Testis (tissue), 3 donors: Measurements from ENCODE around the gene CDK5RAP3. TPM values are rescaled to one million over a fixed set of nuclear protein-coding genes. Genes with fewer than 3 reads are reported as not detected.
"Not testable (repeated sequence)": the region's sequence is repeated elsewhere in the genome, so short reads cannot be mapped to it uniquely, and the experiment has no call there.

ENCODE experiments used
- DNase-seq: peaks from one replicate; pipeline ENCODE4 v3.0.0-alpha.2; 2019
- H3K27ac ChIP-seq, 2 donors: fragments of 200-600 bp; sonication (generic); one replicate each; pipeline ENCODE4 v1.5.1; 2019
- H3K27me3 ChIP-seq: fragments of 200-600 bp; sonication (generic); one replicate; pipeline ENCODE4 v1.5.1; 2019
- H3K36me3 ChIP-seq: fragments of 200-600 bp; sonication (generic); one replicate; pipeline ENCODE4 v1.5.1; 2017; ENCODE audit warnings: low read depth; ENCODE audit errors: missing control alignments
- H3K4me1 ChIP-seq: fragments of 200-600 bp; sonication (generic); one replicate; pipeline ENCODE4 v1.5.1; 2019
- H3K4me3 ChIP-seq, 2 donors: fragments of 200-600 bp; sonication (generic); one replicate each; pipeline ENCODE4 v1.5.1; 2017 to 2019
- H3K9me3 ChIP-seq: fragments of 200-600 bp; sonication (generic); one replicate; pipeline ENCODE4 v1.5.1; 2017
- CTCF ChIP-seq, 3 experiments: fragments of 450-650 bp in 2 of 3; fragments of 200-600 bp in 1 of 3; sonication (generic) in 1 of 3; IDR thresholded peaks; one replicate each; pipeline ENCODE4 v1.5.1; 2016 to 2019; ENCODE audit warnings: antibody characterized with exemption in 3 of 3, mild to moderate bottlenecking in 2 of 3, moderate library complexity in 1 of 3
- POLR2A ChIP-seq: fragments of 450-650 bp; IDR thresholded peaks from one replicate; pipeline ENCODE4 v1.6.1; 2017; ENCODE audit warnings: antibody characterized with exemption, mild to moderate bottlenecking, moderate library complexity
- WGBS, 2 donors: methylation state at CpG; one replicate each; pipeline ENCODE4 v1.1.5; 2018; 5-methylcytosine and 5-hydroxymethylcytosine counted together
- intact Hi-C: fragments of 100-400 bp; cut with DNase I; formaldehyde crosslinking; loops from one replicate; pipeline ENCODE4 v1.15.1; 2023; ENCODE audit warnings: low total_unique reads
- polyA plus RNA-seq: library from polyadenylated mRNA; stranded (reverse); fragments of 350-450 nt; fragmentation: Illumina TruSeq; extraction: RNeasy Lipid Tissue Mini Kit (QIAGEN cat#74804); gene quantifications from one replicate; pipeline ENCODE4 v1.2.3, GENCODE V29; 2014; ENCODE audit warnings: low read depth, low replicate concordance; ENCODE audit not compliant: insufficient read depth
- total RNA-seq, 2 donors: library from RNA; depleted of rRNA; stranded (reverse); fragments of >200 nt; gene quantifications; one replicate each; pipeline ENCODE4 v1.2.3, GENCODE V29; 2016

CDK5RAP3 gene
- total and polyA plus RNA-seq, 3 donors from 2014 or later, result 192 to 281 (median 221) TPM

- 63 to 65% methylated on average over 11 of the region's 11 CpGs for WGBS, 2 donors
These were observed 12.7 kb downstream of the CDK5RAP3 start for GRCh38 chr17:47983492-47984223.

GRCh38 chr17:47986520-47986919, 15.6 kb downstream of the CDK5RAP3 start:
- WGBS, 2 donors, result 80 to 84% methylated on average over 5 of the region's 5 CpGs
- Histone ChIP-seq H3K27me3 (no peaks in the 10 kb centered on the region), H3K9me3 (no peaks in the 10 kb centered on the region), H3K36me3 (no peaks in the 10 kb centered on the region), H3K4me1 (no peaks in the 10 kb centered on the region), H3K4me3 (no peak overlapping the region), H3K27ac (no peak overlapping the region)
- TF ChIP-seq POLR2A, result no peak
- TF ChIP-seq CTCF (IDR thresholded peaks at IDR 0.05), result no peak
- intact Hi-C loops, result no loop called here
- DNase-seq, result no peak

More at GRCh38 chr17:47983492-47984223, 12.7 kb downstream of the CDK5RAP3 start:
- Histone ChIP-seq H3K27ac (no peak overlapping the region), H3K4me1 (no peaks in the 10 kb centered on the region), H3K9me3 (no peaks in the 10 kb centered on the region), H3K36me3 (no peaks in the 10 kb centered on the region), H3K27me3 (no peaks in the 10 kb centered on the region), H3K4me3 (no peak overlapping the region)
- intact Hi-C loops, result no loop called here
- no peak for DNase-seq
- no peak for TF ChIP-seq POLR2A
- TF ChIP-seq CTCF (IDR thresholded peaks at IDR 0.05), result no peak

- intact Hi-C loops, result no loop called here
- H3K36me3 ChIP-seq, result no peaks in the 10 kb centered on the region
- 65 to 76% methylated on average over 17 of the region's 17 CpGs for WGBS, 2 donors
- no peak overlapping the region for H3K27ac ChIP-seq
- no peaks in the 10 kb centered on the region for H3K27me3 ChIP-seq
- no peak overlapping the region for H3K4me3 ChIP-seq
- TF ChIP-seq CTCF (IDR thresholded peaks at IDR 0.05), result no peak
- TF ChIP-seq POLR2A, result no peak
- H3K9me3 ChIP-seq, result no peaks in the 10 kb centered on the region
- H3K4me1 ChIP-seq, result no peaks in the 10 kb centered on the region
- no peak for DNase-seq
These were observed 16.4 kb downstream of the CDK5RAP3 start for GRCh38 chr17:47987240-47987835.

- DNase-seq, H3K27ac ChIP-seq, H3K27me3 ChIP-seq, H3K9me3 ChIP-seq, H3K4me3 ChIP-seq, intact Hi-C loops, H3K4me1 ChIP-seq, H3K36me3 ChIP-seq: not testable (repeated sequence)
- WGBS, 2 donors, result 92 to 94% methylated on average over 1 of the region's 1 CpG
These were observed 17.5 kb downstream of the CDK5RAP3 start for GRCh38 chr17:47988445-47988844.

GRCh38 chr17:47989159-47989558, 18.2 kb downstream of the CDK5RAP3 start:
- no peak for DNase-seq
- no peaks in the 10 kb centered on the region for H3K27me3 ChIP-seq
- H3K27ac ChIP-seq, result no peak overlapping the region
- H3K9me3 ChIP-seq, result no peaks in the 10 kb centered on the region
- H3K4me1 ChIP-seq, result no peaks in the 10 kb centered on the region
- H3K36me3 ChIP-seq, result no peaks in the 10 kb centered on the region
- H3K4me3 ChIP-seq, result no peak overlapping the region
- 86 to 87% methylated on average over 10 of the region's 10 CpGs for WGBS, 2 donors
- intact Hi-C loops, result no loop called here
- TF ChIP-seq POLR2A (no peak), CTCF (IDR thresholded peaks at IDR 0.05) (no peak)
